Measurements from ENCODE around the gene IYD. TPM values are rescaled to one million over a fixed set of nuclear protein-coding genes. Genes with fewer than 3 reads are reported as not detected.

IYD gene
- total and polyA plus RNA-seq, 2 donors (not counting 1 experiment from before 2014, with no cell fraction given): not detected

DNA sequence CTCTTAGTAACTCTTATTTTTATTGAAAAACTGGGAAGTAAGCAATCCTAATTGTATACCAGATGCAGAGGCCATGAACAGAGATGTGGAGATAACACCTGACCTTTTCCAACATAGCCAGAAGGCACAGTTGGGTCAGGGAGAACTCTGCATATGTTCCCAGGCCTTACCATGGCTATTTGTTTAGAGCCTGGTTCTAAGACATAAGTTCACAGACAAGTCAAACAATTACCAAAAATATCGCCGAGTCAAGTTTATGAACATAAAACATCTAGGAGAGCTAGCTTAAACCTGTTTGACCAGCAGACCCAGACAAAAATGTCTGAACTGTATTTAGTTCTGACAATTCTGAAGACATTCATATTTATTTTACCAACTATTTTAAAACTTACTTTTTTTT, 26.7 kb upstream of the IYD start:
- Histone ChIP-seq H3K4me3 (replicated peaks in 1 of 4; ENCODE audit: control extremely low read depth in 1 of 4, insufficient read depth in 1 of 4, low read depth in 3 of 4, low read length in 4 of 4) (no peak overlapping the region), H3K79me2 (ENCODE audit: control insufficient read depth, insufficient read depth, low read length) (no peaks in the 10 kb centered on the region), H3K27ac (ENCODE audit: insufficient read depth, low read length) (no peak overlapping the region), H3K9ac (ENCODE audit: insufficient read depth, low read length) (no peak overlapping the region), H3K36me3 (ENCODE audit: control insufficient read depth, insufficient read depth, low read length) (no peaks in the 10 kb centered on the region), H3K4me1 (ENCODE audit: control insufficient read depth, extremely low read depth, insufficient read depth, low read length) (no peaks in the 10 kb centered on the region), H4K20me1 (ENCODE audit: control insufficient read depth, extremely low read depth, insufficient read depth, low read length) (no peaks in the 10 kb centered on the region), H3K27me3 (ENCODE audit: control insufficient read depth, insufficient read depth, low read length) (no peaks in the 10 kb centered on the region), H3K4me2 (ENCODE audit: extremely low read depth, insufficient read depth, low read length) (no peak overlapping the region), H3K9me3 (ENCODE audit: control insufficient read depth, insufficient read depth, low read depth, low read length) (no peaks in the 10 kb centered on the region), H2AFZ (ENCODE audit: low read length) (no peak overlapping the region)
- no peak for DNase-seq (ENCODE audit: low read depth in 2 of 2)
- TF ChIP-seq EZH2 (IDR thresholded peaks at IDR 0.05; ENCODE audit: low read length, missing control alignments): no peak
- TF ChIP-seq, protein P1, sequence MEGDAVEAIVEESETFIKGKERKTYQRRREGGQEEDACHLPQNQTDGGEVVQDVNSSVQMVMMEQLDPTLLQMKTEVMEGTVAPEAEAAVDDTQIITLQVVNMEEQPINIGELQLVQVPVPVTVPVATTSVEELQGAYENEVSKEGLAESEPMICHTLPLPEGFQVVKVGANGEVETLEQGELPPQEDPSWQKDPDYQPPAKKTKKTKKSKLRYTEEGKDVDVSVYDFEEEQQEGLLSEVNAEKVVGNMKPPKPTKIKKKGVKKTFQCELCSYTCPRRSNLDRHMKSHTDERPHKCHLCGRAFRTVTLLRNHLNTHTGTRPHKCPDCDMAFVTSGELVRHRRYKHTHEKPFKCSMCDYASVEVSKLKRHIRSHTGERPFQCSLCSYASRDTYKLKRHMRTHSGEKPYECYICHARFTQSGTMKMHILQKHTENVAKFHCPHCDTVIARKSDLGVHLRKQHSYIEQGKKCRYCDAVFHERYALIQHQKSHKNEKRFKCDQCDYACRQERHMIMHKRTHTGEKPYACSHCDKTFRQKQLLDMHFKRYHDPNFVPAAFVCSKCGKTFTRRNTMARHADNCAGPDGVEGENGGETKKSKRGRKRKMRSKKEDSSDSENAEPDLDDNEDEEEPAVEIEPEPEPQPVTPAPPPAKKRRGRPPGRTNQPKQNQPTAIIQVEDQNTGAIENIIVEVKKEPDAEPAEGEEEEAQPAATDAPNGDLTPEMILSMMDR (conservative IDR thresholded peaks at IDR 0.05 in 1 of 2, IDR thresholded peaks at IDR 0.05 in 1 of 2; ENCODE audit: low read depth in 1 of 2, low read length in 2 of 2): no peak

DNA sequence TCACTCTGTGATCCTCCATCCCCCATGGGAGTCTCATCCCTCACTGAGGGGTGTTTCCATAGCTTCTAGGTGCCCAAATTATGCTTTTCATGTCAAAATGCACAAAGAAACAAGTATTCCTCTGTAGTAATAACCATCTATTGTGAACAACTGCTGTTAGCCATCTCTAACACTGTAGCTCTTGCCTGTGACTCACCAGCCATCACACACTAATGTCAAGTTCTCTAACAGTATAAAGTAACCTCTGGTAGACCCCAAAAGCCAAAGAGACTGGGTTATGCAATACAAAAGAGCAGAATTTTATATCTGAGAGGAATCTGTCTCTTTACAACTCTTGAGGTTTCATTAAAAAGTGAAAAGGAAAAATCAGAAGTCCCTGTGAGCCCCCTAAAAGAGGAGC, 25.4 kb upstream of the IYD start:
- TF ChIP-seq, protein P1 (conservative IDR thresholded peaks at IDR 0.05 in 1 of 2, IDR thresholded peaks at IDR 0.05 in 1 of 2; ENCODE audit: low read depth in 1 of 2, low read length in 2 of 2): no peak
- TF ChIP-seq EZH2 (IDR thresholded peaks at IDR 0.05; ENCODE audit: low read length, missing control alignments): no peak
- Histone ChIP-seq H2AFZ (ENCODE audit: low read length) (no peak overlapping the region), H3K9ac (ENCODE audit: insufficient read depth, low read length) (no peak overlapping the region), H3K36me3 (ENCODE audit: control insufficient read depth, insufficient read depth, low read length) (no peaks in the 10 kb centered on the region), H3K9me3 (ENCODE audit: control insufficient read depth, insufficient read depth, low read depth, low read length) (no peaks in the 10 kb centered on the region), H3K4me1 (ENCODE audit: control insufficient read depth, extremely low read depth, insufficient read depth, low read length) (no peaks in the 10 kb centered on the region), H3K79me2 (ENCODE audit: control insufficient read depth, insufficient read depth, low read length) (no peaks in the 10 kb centered on the region), H3K27ac (ENCODE audit: insufficient read depth, low read length) (no peak overlapping the region), H3K27me3 (ENCODE audit: control insufficient read depth, insufficient read depth, low read length) (no peaks in the 10 kb centered on the region), H3K4me2 (ENCODE audit: extremely low read depth, insufficient read depth, low read length) (no peak overlapping the region), H3K4me3 (replicated peaks in 1 of 4; ENCODE audit: control extremely low read depth in 1 of 4, insufficient read depth in 1 of 4, low read depth in 3 of 4, low read length in 4 of 4) (no peak overlapping the region), H4K20me1 (ENCODE audit: control insufficient read depth, extremely low read depth, insufficient read depth, low read length) (no peaks in the 10 kb centered on the region)
- DNase-seq (ENCODE audit: low read depth in 2 of 2): peak; percentile 63 to 74

DNA sequence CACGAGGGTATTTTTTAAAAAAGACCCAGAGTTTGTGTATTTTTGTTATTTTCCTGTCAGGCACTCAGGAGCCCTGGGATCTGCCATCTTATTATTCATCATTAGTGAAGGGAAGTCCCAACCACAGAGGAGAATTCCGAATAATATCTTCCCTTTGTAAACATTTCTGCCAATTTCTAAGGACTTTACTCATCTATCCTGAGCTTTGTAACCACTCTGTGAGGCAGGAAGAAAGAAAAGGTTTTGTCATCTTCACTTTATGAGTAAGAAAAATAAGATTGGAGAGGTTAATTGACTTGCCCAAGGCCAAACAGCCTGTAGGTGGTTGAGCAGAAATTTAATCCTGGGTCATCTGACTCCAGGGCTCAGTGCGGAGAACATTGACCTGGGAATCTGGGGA, 23.0 kb upstream of the IYD start:
- no peak for TF ChIP-seq EZH2 (IDR thresholded peaks at IDR 0.05; ENCODE audit: low read length, missing control alignments)
- TF ChIP-seq, protein P1 (conservative IDR thresholded peaks at IDR 0.05 in 1 of 2, IDR thresholded peaks at IDR 0.05 in 1 of 2; ENCODE audit: low read depth in 1 of 2, low read length in 2 of 2): no peak
- no peaks in the 10 kb centered on the region for H3K79me2 ChIP-seq (ENCODE audit: control insufficient read depth, insufficient read depth, low read length)
- no peak overlapping the region for H2AFZ ChIP-seq (ENCODE audit: low read length)
- no peak overlapping the region for H3K9ac ChIP-seq (ENCODE audit: insufficient read depth, low read length)
- no peaks in the 10 kb centered on the region for H4K20me1 ChIP-seq (ENCODE audit: control insufficient read depth, extremely low read depth, insufficient read depth, low read length)
- H3K27me3 ChIP-seq (ENCODE audit: control insufficient read depth, insufficient read depth, low read length): no peaks in the 10 kb centered on the region
- H3K27ac ChIP-seq (ENCODE audit: insufficient read depth, low read length): no peak overlapping the region
- peak in 1 of 2 donors; percentile 69 for DNase-seq (ENCODE audit: low read depth in 2 of 2)
- H3K4me1 ChIP-seq (ENCODE audit: control insufficient read depth, extremely low read depth, insufficient read depth, low read length): no peaks in the 10 kb centered on the region
- no peaks in the 10 kb centered on the region for H3K36me3 ChIP-seq (ENCODE audit: control insufficient read depth, insufficient read depth, low read length)
- H3K9me3 ChIP-seq (ENCODE audit: control insufficient read depth, insufficient read depth, low read depth, low read length): no peaks in the 10 kb centered on the region
- no peak overlapping the region for H3K4me3 ChIP-seq (replicated peaks in 1 of 4; ENCODE audit: control extremely low read depth in 1 of 4, insufficient read depth in 1 of 4, low read depth in 3 of 4, low read length in 4 of 4)
- no peak overlapping the region for H3K4me2 ChIP-seq (ENCODE audit: extremely low read depth, insufficient read depth, low read length)

All from fibroblast of lung (primary cell).